Cerebellar nuclear complex (tissue), 1 donor: Measurements from ENCODE around the gene CTBP2.

Experiments
- DNase-seq, 2 experiments: peaks; one replicate each; lab custom pipeline; 2025; lab: John Stamatoyannopoulos, UW

Gene CTBP2

DNA sequence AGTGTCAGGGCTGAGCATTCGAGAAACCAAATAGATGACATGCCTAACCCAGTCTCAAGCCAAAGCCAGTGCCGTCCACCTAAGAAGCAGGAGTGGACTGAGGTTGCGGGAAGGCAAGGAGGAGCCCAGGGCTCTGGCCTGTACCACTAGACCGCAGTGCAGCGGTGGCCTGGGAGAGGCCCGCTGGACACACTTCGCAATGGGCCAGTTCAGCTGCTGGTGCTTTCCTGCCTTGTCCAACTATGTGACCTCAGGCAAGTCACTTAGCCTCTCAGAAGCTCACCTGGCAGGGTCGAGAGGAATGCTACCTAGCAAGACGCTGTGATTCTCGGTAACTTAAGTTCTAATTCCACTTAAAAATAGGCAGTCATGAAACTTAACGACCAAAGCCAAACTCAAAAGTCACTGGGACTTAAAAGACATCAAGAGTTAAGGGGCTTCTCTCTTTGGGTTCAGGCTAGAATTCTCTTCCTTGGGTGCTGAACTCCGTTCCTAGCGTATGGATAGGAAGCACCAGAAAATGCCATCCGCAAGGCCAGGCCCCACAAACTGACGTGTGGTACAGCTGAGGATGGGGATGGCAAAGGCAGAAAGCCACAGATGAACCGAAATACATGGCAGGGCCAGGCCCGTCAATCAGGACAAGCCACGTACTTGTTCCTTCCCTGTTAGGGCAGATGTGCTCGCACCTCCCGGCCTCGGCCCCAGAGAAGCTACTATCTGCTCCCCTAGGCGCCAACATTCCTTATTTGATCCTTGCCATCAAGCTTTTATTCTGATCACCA is 34.2 kb downstream of the CTBP2 start:
- DNase-seq = no peak

- no peak for DNase-seq
Observed at GRCh38 chr10:125124907-125125306, 35.5 kb downstream of the CTBP2 start.

- DNase-seq = no peak
Observed at GRCh38 chr10:125124115-125124487, 36.3 kb downstream of the CTBP2 start.

DNA sequence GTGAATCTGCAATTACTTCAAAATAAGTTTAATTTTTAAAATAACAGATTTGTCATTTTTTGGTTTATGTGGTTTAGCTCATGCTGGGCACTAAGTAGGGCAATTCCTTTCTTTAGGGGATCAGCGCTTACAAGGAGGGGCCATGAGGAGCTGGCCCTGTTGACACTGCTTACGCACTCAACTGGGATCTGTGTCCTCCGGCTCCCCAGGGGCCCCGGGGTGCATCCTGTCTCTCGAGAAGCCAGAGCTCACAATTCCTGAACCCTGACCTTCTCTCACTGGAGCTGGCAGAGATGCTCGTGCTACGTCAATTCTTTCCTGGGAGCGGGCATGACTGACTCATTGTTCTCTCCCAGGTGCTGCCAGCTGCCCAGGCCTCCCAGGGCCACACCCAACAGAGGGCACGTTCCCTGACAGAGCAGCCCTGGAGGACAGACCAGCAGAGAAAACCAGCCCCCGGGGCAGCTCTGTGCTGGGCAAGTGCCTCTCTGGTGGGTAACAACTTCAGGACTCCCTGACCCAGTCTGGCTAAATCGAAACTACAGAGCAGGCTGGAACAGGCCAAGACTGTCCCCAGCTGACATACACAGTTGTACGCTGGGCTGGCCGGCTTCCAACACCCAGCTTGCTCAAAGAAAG is 36.8 kb downstream of the CTBP2 start:
- no peak for DNase-seq

GRCh38 chr10:125122566-125122965 is 37.8 kb downstream of the CTBP2 start:
- no peak for DNase-seq

DNA sequence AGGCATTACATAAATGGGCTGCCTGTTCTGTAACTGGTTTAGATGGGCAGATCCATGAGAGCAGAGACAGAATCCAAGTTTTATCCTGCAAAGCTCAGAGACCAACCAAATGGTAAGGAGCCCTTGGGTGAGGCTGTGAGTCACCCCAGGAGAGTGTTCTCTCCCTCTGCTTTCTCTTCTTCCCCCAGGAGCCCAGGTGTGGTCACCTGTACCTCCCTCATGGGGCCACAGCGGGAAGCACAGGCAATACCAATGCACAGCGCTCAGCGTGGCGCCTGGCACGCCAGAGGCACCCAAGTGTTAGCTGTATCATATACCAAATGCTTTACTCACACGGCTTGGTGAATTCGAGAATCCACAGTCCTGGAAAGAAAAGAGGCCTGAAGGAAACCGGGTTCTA is 39.4 kb downstream of the CTBP2 start:
- no peak for DNase-seq

DNA sequence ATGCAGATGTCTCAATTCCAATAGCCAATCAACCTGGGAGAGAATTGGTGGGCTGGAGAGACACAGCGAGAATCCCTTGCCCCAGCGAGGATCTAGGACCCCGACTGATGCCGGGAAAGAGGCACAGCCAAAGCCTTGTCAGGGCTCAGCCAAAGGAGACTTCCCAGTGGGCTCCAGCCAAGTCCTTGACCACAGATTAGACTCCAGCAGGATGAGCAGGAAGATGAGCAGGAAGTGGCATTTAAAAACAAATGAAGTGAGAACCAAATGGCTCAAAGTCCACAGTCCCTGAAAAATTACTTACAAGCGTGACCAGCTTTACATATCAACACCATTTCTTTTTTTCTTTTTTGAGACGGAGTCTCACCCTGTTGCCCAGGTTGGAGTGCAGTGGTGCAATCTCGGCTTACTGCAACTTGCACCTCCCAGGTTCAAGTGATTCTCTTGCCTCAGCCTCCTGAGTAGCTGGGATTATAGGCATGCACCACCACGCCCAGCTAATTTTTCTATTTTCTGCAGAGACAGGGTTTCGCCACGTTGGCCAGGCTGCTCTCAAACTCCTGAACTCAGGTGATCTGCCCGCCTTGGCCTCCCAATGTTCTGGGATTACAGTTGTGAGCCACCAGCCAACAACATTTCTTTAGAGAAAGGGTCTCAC is 40.2 kb downstream of the CTBP2 start:
- peak; percentile 14 to 56 for DNase-seq

DNA sequence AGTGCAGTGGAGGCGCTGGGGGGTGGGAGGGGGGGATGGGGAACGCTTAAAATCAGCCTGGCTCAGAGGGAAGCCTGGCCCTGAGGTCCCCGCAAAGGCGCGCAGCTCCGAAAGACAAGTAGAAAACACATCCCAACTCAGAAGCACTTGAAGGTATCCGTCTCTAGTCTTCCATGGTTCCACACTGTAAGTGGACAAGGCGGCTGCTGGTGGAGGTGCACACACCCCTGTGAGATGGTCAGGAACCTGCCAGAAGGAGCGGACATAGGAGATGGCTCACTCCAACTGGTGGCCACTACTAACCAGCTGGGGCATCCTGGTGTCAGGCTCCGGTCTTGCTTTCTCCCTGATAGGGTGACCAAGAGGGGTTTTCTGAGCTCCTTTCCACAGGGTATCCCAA is 41.7 kb downstream of the CTBP2 start:
- no peak for DNase-seq

- no peak for DNase-seq
Observed at GRCh38 chr10:125118011-125118611, 42.3 kb downstream of the CTBP2 start.

DNA sequence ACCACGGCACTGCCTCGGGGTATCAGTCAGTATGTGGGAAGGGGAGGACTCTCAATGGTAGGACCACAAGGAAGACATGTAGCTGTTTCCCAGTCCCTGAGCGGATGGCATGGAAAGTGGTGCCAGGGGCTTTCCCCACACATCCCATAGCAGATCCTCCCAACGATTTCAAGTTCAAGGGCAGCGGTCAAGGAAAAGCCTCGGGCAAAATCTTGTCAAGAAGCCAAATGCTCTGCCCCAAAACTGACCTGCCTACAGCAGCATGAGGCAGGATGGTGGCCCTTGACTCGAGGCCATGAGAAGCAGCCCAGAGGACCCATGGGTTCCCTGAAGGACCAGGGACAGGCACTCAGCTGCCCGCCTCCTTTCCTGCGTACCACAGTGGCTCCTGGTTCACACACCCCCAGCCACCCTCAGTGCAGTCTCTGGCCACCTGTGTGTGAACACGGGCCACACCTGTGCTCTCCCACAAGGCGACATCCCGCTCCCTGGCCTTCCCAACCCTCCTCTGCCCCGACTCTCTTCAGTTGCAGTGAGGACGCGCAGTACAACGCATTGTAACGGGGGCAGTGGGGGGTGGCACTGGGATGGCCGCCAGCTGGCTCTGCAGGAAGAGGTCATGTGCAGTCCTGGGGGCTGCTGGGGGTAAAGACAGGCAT is 43.6 kb downstream of the CTBP2 start:
- DNase-seq = no peak

- DNase-seq = no peak
Observed at GRCh38 chr10:125116041-125116649, 44.2 kb downstream of the CTBP2 start.

DNA sequence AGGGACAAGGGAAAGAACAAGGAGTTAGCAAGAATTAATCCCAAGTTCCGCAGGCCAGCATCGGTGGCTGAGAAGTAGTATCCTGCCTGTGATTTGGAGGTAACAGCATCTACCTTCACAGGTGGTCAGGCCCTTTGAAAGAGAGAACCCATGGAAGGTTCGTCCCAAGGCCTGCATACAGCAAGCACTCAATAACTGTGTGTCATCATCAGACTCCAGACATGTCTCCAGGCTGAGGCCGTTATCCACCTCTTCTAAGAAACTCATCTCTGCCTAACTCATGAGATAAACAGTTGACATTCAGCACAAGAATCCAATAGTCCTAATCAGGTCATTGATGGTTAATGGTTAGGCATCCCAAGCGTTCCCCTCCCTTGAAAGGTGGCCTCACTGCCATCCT is 45.0 kb downstream of the CTBP2 start:
- no peak for DNase-seq

GRCh38 chr10:125114761-125115391 is 45.5 kb downstream of the CTBP2 start:
- DNase-seq = no peak

- no peak for DNase-seq
Observed at GRCh38 chr10:125113691-125114371, 46.5 kb downstream of the CTBP2 start.

DNA sequence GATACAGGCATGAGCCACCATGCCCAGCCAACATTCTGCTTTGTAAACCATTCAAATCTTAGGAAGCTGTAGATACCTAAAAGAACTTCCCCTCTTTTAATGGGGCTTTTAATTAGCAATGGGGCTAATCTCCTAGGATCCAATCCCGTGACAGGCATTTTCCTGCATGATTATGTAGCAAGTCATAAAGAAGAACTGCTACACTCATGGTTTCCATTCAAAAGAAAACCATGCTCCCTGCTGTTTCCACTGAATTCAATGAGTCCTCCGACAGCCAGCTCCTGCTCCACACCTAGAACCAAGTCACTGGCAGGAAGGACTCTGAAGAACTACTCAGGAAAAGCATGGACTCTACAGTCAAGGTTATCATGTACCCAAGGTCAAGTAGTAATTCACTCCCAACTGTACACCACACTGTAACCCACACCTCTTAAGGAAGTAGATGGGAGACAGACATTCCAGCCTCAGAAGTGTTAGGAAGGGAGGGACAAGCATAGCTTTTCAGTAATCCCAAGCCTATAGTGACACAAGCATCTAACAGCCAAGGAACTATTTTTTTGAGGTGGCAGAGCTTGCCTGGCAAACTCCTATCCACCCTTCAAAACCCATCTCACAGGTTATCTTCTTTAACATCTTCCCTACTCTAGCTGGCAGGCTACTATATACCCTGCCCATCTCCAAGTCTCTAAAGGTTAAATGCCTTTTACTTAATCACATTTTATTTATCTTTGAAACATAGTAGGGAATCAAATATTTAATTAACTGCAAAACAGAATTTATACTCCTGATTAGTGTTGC is 47.5 kb downstream of the CTBP2 start:
- no peak for DNase-seq

DNA sequence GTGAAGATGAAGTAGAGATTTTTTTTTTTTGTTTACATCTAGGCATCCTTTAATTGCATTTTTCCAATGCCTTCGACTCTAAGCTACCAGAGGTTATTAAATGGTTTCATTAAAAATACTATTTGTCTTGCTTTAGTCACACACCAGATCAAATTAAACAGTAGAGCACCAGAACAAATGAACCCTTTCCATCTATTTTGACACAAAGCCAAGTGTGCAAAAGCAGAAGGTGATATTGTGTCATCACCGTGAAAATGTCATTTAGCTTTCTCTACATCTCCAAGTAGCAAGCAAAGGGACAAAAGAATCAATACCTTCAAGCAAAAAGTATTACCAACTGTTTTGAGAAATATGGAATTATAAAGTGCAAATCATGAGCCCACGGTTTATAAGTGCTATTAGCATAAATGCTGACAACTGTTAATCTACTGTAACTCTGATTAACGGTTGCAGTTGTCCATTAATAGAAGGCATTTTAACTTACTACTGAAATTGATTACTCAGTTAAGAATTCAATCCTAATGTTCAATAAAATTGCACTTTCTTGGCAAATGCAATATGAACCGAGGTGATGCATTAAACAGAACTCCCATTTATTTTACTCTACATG is 49.1 kb downstream of the CTBP2 start:
- DNase-seq = no peak

DNA sequence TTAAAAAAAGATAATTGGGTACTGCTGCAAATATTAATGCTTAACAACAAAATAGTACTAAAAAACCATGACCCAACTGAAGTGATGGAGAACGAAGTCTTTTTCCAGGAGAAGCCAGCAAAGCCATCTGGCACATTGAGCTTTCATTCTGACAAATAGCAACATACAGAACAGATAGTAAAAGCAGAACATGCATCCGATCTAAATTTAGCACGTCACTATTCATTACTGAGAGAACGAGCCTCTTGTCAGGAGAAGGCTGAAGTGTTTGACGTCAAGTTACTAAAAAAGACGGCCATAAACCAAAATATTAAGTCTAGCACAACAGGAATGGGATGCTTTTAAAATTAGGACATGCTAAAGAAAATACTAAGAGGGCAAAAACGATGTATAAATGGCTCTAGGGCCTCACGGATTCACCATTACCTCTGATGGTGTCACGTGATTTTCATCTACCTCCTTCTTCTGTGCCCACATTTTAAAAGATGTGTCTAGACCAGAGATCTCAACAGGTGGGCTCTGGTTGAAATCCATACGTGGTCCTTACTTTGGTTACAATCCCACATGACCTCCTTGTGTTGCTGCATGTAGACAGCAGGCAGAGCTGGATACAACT is 52.3 kb downstream of the CTBP2 start:
- no peak for DNase-seq

- DNase-seq = no peak
Observed at GRCh38 chr10:125107166-125107949, 53.0 kb downstream of the CTBP2 start.
